GM18951 (cell line): ENCODE results near the gene HMG20A.

Experiments
- POLR2A ChIP-seq: IDR thresholded peaks from 4 replicates; pipeline ENCODE4 v1.6.1; 2011; ENCODE audit warnings: mild to moderate bottlenecking; ENCODE audit not compliant: insufficient read length, insufficient read depth; ENCODE audit errors: extremely low read depth
- in situ Hi-C: fragments of 300-500 bp; cut with MboI; formaldehyde crosslinking; loops from one replicate; pipeline ENCODE4 v1.12.0; 2022; ENCODE audit warnings: low sequenced_read_pairs, mixed read lengths, inconsistent platforms; ENCODE audit not compliant: unreplicated experiment

Gene HMG20A

GRCh38 chr15:77413699-77414349 lies 6.9 kb upstream of the HMG20A start:
- in situ Hi-C loops: no loop called here
- no peak for TF ChIP-seq POLR2A

- in situ Hi-C loops: no loop called here
- no peak for TF ChIP-seq POLR2A
Observed at GRCh38 chr15:77414789-77415442, 5.8 kb upstream of the HMG20A start.

- in situ Hi-C loops: no loop called here
- no peak for TF ChIP-seq POLR2A
Observed at GRCh38 chr15:77415450-77416147, 5.1 kb upstream of the HMG20A start.

- TF ChIP-seq POLR2A: no peak
- in situ Hi-C loops: no loop called here
Observed at GRCh38 chr15:77416148-77416455, 4.6 kb upstream of the HMG20A start.

- no peak for TF ChIP-seq POLR2A
- in situ Hi-C loops: no loop called here
Observed at GRCh38 chr15:77416954-77417353, 3.7 kb upstream of the HMG20A start.

GRCh38 chr15:77417602-77418001 lies 3.1 kb upstream of the HMG20A start:
- in situ Hi-C loops: no loop called here
- no peak for TF ChIP-seq POLR2A

- in situ Hi-C loops: no loop called here
Observed at GRCh38 chr15:77418391-77418965, 2.2 kb upstream of the HMG20A start.

GRCh38 chr15:77418966-77419835 lies 1.5 kb upstream of the HMG20A start:
- in situ Hi-C loops: no loop called here
- TF ChIP-seq POLR2A: no peak

More at GRCh38 chr15:77418391-77418965, 2.2 kb upstream of the HMG20A start:
- no peak for TF ChIP-seq POLR2A

GRCh38 chr15:77419836-77420609 lies 665 bp upstream of the HMG20A start, which contains the start of gene PEAK1:
PEAK1 (minus strand) TSS chr15:77420104; CDS start chr15:77181926, 238,178 bp downstream.
- TF ChIP-seq POLR2A: peak; percentile 74
- in situ Hi-C loops: no loop called here

- in situ Hi-C loops: no loop called here
- TF ChIP-seq POLR2A: no peak
Observed at GRCh38 chr15:77421370-77421700, 647 bp downstream of the HMG20A start.

GRCh38 chr15:77425104-77425503 lies 4.4 kb downstream of the HMG20A start:
- no peak for TF ChIP-seq POLR2A
- in situ Hi-C loops: no loop called here

GRCh38 chr15:77426377-77426776 lies 5.7 kb downstream of the HMG20A start:
- in situ Hi-C loops: no loop called here
- no peak for TF ChIP-seq POLR2A
